GM21529 (cell line): ENCODE results near the gene PPIA.
"Not testable (repeated sequence)": the region's sequence is repeated elsewhere in the genome, so short reads cannot be mapped to it uniquely, and the experiment has no call there.

ENCODE experiments used
- ATAC-seq: cut with Tn5 transposase; IDR thresholded peaks from one replicate; pipeline ENCODE4 v1.9.1; 2021; ENCODE audit not compliant: unreplicated experiment

Gene PPIA

DNA sequence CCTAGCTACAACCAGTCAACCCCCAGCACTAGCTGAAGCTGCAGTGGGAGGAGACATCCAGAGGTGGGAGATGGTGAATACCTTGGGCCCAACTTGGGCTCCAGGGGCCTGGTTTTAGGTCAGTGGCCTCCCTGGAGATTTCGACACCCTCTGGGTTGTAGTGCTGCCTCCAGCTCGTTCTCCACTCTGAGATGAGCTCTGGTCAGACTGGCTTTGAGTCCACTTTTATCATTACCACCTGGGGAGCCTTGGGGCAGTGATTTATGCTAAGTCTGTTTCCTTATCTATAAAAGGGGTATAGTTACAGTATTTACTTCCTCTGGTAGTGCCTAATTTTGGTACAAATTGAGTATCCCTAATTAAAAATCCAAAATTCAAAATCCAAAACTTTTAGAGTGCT is 22.8 kb downstream of the PPIA start:
- no peak for ATAC-seq

DNA sequence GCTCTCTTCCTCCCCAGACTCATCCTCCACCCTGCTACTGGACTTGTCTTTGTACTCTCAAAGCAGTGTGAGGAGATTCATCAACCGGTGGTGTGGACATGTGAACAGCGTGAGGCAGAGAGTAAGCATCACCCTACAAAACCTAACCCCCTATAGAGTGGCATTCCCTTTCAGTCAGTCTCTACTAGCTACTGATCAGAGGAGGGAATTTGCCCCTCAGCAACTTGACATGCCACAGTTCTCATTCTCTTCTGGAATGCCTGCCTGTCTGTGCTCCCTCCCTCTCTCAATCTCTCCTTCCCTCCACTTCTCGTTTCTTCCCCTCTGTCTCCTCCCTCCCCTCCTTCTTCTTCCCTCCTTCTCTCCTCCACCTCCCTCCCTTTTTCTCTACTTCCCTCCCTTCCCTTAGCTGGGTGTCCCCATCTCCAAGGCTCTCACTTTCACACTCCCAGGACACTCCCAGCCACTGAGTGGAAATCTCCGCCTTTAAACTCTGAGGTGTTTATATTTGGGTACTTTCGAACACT is 26.8 kb downstream of the PPIA start:
- no peak for ATAC-seq

DNA sequence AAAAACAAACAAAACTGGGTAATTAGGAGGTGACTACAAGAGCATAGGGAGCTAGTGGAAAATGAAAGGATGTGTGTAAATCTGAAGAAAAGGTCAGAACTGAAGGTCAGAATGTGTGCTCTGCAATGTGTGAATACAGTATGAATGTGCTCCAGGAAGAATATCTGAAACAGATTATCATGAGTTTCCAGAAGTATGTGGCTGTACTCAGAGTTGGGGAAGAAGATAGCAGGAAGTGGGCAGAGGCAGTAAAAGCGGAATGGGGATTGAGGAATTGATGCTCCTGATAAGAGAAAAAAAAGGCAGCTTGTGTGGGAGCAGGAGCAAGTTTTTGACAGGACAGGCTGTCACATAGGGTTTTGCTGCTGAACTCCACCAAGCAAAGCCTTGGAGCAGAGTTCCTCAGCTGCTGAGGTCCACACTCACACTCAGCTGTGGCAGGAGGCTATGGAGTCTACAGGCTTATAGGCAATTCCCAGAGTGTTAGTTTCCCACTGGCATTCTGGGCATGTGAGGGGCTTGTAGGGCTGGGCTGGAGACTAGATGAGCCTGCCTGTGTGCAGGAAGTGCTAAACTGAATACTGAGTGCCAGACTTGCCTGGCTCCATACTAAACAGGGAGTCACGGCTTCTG is 28.5 kb downstream of the PPIA start:
- ATAC-seq: no peak

DNA sequence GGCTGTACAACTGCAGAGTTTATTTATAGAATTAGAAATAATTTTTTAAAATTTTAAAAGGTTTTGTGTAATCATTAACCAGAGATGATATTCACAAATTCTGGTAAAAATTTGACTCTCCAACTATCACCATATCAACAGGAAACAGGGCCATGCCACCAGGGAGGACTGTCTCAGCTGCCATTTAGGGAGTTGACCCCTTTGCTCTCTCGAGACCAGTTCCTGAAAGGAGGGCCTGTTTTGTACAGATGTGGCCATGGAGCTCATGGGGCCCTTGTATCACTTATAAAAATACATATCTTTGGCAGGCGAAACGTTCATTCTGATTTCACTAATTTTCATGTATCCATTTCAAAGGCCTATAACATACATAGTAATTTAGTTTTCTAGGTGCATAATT is 31.1 kb downstream of the PPIA start:
- ATAC-seq: no peak

DNA sequence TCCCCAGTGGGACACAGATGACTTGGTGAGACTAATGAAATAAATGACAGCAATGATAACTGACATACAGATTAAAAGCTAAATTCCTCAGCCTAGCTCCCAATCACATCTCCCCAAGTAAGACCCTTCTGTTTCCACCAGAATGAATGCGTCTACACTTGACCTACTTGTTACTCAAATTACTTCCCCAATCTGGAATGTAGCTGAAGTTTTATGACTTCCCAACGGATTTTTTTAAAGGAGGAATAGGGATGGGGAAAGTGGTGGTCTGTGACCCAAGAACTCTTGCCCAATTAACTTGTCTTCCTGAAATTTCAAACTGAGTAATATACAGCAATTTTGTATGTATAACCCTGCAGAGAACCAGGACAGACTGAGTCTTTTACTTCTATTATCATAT is 42.3 kb downstream of the PPIA start:
- no peak for ATAC-seq

DNA sequence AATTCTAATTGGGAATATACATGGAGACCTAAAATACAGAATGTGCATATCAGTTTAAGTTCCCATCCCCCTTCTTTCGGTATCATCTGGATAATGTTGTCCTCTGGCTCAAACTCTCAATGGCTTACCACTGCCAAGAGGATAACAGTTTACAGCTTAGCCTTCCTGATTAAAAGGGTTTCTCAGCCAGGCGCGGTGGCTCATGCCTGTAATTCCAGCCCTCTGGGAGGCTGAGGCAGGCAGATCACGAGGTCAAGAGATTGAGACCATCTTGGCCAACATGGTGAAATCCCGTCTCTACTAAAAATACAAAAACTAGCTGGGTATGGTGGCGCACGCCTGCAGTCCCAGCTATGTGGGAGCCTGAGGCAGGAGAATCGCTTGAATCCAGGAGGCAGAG is 46.2 kb downstream of the PPIA start:
- ATAC-seq: not testable (repeated sequence)

DNA sequence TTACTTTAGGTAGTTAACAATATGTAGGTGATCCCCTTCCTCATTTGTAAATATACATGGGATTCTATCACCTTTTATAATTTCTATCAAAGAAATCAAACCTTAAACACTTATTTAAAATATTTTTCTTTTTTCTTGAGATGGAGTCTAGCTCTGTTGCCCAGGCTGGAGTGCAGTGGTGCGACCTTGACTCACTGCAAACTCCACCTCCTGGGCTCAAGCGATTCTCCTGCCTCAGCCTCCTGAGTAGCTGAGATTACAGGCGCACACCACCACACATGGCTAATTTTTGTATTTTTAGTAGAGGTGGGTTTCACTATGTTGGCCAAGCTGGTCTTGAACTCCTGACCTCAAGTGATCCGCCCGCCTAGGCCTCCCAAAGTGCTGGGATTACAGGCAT is 47.0 kb downstream of the PPIA start:
- ATAC-seq: not testable (repeated sequence)

DNA sequence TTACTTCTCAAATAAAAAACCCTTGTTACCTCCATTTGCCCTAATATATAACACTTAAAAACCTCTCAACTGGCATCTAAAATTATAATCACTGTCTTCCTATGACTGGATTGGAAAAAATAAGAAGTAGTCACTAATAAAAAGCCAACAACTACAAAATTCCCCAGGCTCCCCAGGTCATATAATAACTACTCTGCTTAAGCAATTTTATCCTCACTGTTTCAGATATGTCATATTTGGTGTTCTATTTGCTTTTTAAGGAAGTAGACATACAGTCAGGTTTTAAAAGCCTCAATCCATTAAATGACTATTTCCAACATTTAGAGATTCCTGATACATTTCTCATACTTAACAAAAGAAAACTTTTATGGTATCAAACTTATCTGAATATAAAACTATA is 49.0 kb downstream of the PPIA start:
- ATAC-seq: no peak

DNA sequence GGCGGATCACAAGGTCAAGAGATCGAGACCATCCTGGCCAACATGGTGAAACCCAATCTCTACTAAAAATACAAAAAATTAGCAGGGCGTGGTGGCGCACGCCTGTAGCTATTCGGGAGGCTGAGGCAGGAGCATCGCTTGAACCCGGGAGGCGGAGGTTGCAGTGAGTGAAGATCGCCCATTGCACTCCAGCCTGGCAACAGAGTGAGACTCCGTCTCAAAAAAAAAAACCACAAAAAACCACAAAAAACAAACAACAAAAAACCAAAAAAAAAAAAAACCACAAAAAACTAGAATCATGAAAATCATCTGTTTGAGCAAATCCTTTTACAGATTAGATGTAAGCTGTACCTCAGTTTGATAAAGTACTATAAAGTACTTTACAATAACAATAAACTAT is 49.9 kb downstream of the PPIA start:
- ATAC-seq: not testable (repeated sequence)

DNA sequence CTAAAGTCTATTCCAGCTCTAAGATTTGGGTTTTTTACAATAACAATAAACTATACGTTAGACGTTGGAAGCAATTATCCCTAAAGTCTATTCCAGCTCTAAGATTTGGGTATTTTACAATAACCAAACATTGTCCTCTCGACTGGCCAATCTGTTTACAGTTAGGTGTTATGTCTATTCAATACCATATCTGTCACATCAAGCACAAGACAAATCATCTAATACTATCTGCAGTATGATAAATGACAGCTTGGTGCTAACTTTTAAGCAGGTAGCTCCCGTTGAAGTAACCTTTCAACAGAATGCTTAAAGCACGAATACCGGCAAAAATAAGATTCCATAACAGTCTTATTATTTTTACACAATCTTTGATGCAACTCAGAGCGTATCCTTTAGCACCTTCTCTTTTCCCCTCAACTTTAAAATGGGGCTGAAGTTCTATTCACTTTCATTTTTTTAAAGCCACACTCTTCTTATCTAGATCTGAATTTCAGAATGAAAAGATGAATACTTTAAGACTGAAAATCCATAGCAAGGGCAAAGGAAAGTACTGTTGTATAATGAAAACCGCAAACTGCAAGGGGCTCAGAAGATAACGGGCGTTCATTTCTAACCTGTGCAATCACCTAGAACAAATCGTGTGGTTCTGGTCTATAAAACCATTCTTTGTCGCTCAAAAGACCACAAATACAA is 50.5 kb downstream of the PPIA start:
- no peak for ATAC-seq

DNA sequence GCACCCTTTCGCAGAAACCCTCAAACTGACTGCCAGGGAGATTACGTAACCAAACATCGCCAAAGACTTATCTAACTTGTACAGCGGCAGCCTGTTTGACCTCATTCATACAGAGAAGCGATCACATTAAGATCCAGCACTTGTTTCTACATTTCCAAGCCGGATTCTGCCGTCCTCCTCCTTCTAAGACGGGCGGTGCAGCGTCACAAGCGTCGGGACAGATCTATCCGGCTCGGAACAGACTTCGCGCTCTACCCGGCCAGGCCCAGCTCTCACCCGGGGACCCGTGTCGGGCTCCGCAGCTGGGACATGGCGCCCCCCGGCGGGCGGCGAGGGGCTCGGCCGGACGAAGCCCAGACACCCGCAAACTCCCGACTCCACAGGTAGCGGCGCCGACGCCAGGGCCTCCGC is 51.0 kb downstream of the PPIA start:
- ATAC-seq: peak; percentile 64

DNA sequence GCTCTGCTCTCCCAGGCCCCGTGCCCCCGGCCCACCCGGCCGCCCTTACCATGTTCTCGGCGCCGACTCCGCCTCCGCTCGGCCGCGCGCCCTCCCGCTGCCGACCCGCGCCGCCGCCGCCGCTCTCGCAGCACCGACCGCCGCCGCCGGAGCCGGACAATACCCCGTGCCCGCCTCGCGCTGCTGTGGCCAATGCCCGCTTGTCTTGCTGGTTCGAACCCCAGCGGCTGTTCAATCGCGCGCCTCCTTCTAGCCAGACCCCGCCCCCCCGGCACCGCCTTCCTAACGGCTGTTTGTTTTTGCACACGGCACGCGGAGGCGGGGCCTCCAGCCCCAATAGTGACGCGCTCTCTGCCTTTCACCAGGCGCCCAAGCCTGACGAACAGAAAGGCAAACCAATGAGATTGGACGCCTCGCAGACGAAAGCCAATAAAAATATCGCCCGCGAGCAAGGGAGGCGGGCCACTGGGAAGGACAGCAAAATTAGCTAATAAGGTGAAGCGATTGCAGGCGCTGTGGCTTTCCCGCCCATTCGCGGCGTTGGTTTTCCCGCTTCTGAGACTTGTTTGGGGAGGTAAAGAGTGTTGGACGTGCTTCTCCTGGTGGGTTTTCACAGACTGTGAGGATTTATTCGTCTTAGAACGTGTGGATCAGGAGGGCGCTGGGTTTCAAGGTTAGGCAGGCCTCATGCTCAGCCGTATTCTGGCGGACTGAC is 51.6 kb downstream of the PPIA start, which contains the start of gene H2AZ2:
TSS of gene H2AZ2 (minus strand) at position 168 of the 715 bp plus-strand sequence. CDS start at position 52, 116 bp downstream.
- ATAC-seq: peak; percentile 82

DNA sequence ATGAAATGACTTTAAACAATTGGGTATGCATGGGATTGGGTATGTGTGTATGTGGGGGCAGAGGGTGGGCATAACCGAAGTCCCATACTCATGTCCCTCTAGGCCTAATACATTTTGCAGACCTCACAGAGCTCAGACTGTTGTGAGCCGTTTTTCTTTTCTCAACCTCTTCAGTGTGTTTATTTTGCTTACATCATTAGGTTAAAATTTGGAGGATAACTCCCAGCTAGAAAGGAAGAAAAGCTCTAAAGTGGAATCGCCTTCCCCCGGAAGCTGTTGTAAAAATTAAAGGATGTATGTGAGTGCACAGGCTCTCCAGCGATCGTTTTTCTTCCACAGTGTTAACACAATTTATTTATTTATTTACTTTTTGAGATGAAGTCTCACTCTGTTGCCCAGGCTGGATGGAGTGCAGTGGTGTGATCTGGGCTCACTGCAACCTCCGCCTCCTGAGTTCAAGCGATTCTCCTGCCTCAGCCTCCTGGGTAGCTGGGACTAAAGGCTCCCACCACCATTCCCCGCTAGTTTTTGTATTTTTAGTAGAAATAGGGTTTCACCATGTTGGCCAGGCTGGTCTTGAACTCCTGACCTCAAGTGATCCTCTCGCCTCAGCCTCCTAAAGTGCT is 52.9 kb downstream of the PPIA start:
- no peak for ATAC-seq

DNA sequence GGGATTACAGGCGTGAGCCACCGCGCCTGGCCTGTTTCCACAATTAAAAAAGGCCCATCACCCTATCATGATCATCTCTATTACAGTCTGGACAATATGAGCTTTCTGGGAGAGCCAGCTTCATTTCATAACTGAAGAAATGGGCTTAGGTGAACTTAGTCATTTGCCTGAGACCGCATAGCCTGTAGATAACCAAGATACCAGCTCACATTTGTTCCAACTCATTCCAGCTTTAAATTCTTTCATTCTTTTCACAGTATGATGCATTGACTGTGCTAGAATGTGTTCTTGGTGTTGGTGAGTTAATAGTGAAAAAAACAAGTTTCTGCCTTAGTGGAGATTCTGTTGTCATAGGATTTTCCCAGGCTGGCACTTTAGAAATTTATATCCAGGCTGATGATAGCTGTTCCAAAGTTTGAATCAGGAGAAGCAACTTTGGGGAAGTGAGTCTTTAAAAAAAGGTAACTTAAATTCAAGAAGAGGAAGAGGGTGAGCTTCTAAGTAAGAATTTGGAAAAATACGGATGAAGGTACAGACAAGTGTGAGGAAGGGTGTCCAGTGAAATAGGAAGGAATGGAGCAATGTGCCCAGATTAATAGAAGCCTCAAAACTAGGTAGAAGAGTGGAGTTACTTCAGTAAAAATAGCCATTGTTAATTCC is 53.5 kb downstream of the PPIA start:
- ATAC-seq: no peak

DNA sequence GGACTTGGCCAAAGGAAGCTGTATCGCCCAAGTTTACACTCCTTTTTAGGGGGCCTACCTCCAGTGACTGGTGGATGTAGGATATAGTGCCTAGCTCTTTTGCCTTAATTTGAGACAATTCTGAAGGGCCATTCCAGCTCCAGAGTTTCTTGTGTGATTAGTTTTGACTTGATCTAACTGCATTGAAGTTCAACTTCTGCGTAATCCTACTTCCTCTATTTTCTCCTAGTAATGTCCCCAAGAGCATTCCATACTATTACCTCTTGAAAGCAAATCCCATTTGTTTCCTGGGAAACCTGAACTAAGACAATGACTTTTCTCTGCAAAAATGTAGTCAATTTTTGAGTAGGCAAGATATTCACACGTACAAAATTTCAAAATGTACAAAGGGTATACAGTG is 56.1 kb downstream of the PPIA start:
- no peak for ATAC-seq
